ENCODE data around the gene RCSD1.

The RCSD1 gene

GRCh38 chr1:167618366-167618765 is 11.7 kb upstream of the RCSD1 start:
- DNase-seq, result no peak

DNA sequence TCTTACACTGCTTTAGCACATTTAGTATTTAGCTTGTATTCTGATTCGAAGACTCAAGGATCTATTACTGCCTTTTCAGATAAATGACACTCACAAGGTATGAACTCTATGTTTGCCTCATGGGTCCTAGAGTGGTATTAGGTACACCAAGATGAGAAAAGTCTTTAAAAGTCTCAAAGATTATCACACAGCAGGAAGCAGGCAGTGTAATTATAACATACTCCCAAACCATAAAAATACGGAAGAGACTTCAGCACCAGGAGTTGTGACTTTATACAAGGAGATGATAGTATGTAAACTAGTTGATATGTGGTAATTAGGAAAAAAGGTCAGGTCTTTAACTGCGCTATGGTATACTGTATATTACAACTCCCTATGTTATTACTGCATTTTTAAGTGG is 11.2 kb upstream of the RCSD1 start:
- DNase-seq, result no peak

GRCh38 chr1:167620002-167620401 is 10.0 kb upstream of the RCSD1 start:
- no peak for DNase-seq

- no peak for DNase-seq
Observed at GRCh38 chr1:167621780-167622313, 8.2 kb upstream of the RCSD1 start.

DNA sequence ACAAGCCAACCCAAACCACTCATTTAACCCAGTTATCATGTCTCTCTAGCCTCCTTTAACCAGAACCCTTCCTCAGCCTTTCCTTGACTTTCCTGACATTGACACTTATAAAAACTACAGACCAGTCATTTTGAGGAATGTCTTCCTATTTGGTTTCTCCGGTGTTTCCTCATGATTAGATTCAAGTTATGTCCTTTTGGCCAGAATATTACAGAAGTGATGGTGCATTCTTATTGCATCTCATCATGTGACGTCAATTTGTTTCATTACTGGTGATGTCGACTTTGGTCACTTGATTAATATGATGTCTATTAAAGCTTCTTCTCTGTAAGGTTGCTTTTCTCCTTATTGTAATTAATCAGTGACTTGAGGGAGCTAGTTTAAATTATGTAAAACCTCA is 6.1 kb upstream of the RCSD1 start:
- DNase-seq, result no peak

GRCh38 chr1:167625040-167625823 is 4.8 kb upstream of the RCSD1 start:
- no peak for DNase-seq

GRCh38 chr1:167627615-167627864 is 2.5 kb upstream of the RCSD1 start:
- no peak for DNase-seq

GRCh38 chr1:167627865-167628641 is 2.0 kb upstream of the RCSD1 start:
- no peak for DNase-seq

DNA sequence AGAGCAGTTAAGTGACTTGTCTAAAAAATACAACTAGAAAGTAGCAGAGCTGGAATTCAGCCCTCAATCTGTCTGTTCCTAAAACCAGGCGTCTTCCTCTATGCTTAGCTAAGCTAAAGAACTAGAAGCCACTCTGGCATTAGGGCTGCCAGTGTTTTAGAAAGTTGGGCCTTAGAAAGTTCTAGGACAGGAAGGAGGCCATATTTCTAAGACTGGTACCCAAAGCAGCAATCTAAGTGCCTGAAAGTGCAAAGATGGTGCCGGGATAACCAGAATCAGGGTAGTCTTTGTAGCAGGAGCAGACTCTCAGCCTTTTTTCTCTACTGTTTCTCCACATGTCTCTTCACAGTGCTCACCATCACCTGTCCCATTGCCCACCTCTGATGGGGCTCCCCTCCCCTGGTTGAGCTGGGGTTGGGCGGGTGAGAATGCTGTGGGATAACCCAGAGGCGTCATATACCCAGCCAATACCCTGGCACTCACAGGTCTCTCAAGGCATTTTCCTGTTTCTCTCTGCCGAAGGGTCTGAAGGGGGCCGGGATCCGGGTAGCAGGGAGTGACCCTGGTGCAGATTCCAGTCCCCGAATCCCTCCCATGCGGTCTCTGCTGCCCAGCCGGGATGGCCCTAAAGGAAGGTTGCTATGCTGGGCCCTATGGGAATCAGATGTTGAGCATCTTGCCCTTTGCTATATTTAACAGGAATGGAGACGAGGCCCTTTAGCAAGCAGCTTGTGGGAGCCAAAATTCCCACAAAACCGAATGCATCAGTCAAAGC is 1.1 kb upstream of the RCSD1 start:
- DNase-seq, result no peak

DNA sequence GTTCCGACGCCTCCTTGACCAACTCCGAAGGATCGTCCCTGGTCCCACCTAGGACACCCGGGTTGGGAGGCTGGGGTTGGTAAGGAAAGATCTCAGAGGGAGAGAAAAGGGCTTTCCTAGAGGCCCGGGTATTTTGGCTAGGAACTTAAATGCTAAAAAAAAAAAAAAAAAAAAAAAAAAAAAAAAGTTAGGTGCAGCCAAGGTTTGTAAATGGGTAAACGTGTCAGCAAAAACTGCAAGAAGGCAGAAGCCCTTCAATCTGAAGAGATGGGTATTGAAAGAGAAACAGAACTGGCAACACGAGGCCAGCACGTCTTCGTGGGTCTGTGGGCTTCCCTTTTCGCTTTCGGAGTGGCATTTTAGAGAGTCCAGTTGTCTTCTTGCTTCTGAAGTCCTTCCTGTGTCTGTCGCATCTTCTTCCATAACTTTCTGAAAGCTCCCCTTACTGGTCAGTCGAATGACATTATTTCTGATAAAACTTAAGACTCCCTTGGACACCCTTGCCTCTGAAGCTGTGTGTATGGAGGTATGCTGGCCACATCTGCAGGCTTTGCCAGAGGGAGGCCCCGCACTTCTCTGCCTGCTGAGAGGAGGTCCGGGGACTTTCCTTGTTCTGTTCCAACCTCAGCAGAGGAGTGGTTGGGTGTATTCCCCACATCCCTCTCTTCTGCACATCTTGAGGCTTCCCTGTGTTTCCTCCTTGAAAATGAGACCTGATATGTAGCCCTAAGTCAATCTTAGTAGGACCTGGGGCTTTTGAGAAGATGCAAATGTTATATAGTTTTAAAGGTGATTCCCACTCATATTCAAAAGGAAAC is 745 bp downstream of the RCSD1 start:
- DNase-seq, result no peak

GRCh38 chr1:167631386-167631935 is 1.4 kb downstream of the RCSD1 start:
- no peak for DNase-seq

DNA sequence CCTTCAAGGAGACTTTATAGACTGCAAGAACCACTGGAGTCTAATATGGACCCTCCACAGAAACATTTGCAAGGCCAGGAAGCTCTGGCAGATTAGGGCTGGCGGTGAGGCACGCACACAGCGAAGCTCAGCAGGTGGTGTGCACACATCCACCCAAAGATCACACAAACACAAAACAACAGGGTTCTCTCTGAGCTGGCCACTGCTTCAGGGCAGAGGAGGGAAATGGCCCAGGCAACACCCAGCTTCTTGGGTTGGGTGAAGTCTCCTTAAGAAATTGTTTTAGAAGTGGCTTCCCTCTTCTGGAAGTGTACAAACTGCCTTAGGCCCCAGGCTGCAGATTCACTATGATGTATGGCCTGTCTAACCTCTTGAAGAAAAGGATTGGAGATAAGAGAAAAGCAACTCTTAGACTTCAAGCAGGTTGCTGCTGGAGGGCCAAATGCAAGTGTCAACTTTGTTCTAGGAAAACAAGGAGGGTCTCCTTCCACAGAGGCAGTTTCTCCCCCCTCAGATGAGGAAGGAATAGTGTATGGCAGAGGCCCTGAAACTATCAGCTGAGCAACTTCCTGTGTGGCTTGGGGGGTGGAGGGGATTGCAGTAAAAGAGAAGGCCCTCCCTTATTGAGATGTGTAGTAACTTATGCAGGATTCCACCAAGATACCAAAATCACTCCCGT is 2.0 kb downstream of the RCSD1 start:
- DNase-seq, result no peak

DNA sequence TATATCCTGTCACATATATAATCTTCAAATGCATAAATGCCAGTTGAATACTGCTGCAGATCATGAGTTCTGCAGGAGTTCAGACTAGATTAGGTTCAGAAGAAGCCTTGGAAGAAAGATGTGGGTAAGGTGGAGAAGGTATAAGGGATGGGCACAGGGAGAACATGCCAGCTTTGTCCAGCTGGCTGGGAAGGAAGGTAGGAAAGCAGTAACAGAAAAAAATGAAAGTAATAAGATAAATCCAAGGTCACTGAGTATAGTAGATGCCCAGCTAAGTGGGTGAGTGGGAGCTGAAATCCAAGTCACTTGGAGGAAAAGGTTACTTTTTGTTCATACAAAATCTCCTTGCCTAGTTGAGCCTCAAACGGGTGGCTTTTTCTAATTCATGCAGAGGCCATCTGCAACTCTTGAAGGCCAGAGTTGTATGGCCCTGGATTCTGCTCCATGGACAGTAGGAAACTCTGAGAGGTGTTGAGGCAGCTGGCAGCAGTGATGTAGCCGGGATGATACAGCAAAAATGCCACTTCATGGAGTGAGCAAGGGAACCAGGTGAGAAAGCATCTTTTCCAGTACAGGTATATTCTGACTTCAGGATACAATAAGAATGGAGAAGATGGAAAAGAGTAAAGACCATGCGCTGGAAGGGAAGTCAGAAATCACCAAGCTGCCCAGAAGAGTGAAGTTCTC is 3.4 kb downstream of the RCSD1 start:
- no peak for DNase-seq

- no peak for DNase-seq
Observed at GRCh38 chr1:167634435-167634834, 4.4 kb downstream of the RCSD1 start.

DNA sequence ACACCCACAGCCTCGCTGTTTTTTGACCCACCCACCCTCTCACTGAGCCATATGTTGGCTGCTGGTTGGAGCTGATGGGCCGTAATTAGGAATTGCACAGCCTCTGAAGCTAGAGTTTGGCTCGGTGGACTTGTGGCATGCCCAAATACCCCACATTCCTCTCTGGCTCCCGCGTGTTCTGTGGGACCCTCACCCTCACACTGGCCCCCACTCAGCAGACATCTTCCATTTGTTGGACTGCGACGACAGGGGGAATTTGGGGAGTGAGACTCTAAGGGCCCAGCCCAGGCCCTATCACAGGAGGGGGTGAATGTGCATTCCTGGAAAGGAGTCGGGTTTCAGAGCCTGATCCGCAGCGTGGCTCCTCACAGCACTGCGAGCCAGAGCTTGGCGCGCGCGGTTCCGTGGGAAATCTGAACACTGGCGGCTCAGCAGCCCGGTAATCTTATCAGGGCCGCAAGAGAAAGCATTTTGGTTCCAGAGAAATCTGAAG is 5.2 kb downstream of the RCSD1 start:
- DNase-seq, result peak; percentile 22

GRCh38 chr1:167635941-167636340 is 5.9 kb downstream of the RCSD1 start:
- DNase-seq, result no peak

DNA sequence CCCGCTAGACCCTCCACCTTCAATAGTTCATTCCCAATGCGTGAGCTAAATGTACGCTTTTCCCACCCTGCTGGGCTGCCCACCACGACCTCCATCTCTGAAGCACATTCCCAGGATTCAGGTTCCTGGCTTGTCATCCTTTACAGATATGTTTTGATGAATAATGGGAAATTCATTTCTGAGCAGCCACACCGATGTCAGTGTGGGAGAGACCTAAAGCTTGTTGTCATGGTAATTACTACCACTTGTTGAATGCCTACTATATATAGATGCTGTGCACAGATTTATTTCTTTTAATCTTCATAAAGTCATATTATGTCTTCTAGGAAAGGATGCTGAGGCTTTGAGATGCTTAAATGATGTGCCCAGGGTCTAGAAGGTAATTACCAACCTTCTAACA is 8.0 kb downstream of the RCSD1 start:
- no peak for DNase-seq

GRCh38 chr1:167640051-167640450 is 10.0 kb downstream of the RCSD1 start:
- no peak for DNase-seq

DNA sequence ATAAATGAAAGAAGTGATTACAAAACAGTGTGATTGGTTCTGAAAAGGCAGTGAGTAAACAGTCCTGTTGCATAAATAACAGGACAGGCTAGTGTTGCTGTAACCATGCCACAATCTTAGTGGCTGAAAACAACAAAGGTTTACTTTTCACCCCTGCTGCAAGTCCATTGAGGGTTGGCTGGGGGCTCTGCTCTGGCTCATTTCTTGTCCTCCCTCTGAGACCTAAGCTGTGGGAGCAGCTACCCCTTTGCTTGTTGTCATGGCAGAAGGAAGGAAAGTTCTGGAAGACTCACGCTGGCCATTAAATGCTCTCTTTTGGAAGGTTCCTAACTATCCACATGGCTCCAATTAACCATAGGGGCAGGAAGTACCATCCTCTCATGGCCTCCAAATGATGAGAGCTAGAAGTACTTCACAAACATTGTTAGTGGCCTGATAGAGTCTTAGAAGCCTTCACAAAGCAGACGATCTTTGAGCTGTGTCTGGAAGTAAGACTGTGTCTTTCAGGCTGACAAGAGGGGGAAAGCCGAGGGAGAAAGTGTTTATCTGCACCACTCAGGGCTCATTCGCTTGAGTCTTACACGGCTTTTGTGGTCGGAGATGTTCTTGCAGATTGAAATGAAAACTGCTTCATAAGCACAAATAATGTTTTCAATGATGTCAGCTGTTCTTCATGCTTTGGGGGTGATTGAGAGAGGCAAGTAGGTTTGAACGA is 11.9 kb downstream of the RCSD1 start:
- DNase-seq, result no peak

DNA sequence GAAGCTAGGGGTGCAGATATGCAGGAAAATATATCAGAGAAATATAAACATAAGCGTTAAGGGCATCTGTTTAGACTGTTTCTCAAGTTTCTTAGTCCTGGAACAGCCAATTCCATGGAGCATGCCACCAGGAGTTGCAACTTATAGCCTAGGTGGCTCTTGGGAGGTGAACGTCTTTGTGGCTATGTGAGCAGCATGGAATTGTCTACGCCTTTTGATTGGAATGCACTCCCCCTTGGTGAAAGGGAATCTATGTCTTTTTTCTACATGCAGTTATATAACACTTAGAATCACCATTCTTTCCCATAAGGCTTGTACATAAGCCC is 12.4 kb downstream of the RCSD1 start:
- DNase-seq, result no peak
